Activated CD4-positive, alpha-beta memory T cell treated with anti-CD3 and anti-CD28 coated beads for 36 hours (primary cell): ENCODE data around the gene KCND2. TPM values are rescaled to one million over a fixed set of nuclear protein-coding genes. Genes with fewer than 3 reads are reported as not detected.

Source experiments
- CTCF ChIA-PET: fragments of 350-600 bp; sonication (Branson Sonifier 250); formaldehyde crosslinking; loops from one replicate; lab custom pipeline; 2021; ENCODE audit warnings: antibody characterized with exemption, inconsistent platforms; lab: Charles Lee
- POLR2A ChIA-PET: fragments of 350-600 bp; sonication (Branson Sonifier 250); formaldehyde crosslinking; loops from one replicate; lab custom pipeline; 2021; ENCODE audit warnings: antibody characterized with exemption; lab: Charles Lee
- DNase-seq: peaks from one replicate; pipeline ENCODE4 v3.0.0-alpha.2; 2020
- H3K27ac Mint-ChIP-seq: one replicate; pipeline ENCODE4 v1.8.0; 2021; ENCODE audit warnings: mixed read lengths
- H3K27me3 Mint-ChIP-seq: one replicate; pipeline ENCODE4 v1.8.0; 2021; ENCODE audit warnings: mixed read lengths
- H3K36me3 Mint-ChIP-seq: one replicate; pipeline ENCODE4 v1.8.0; 2021; ENCODE audit warnings: mixed read lengths
- H3K4me1 Mint-ChIP-seq: one replicate; pipeline ENCODE4 v1.8.0; 2021; ENCODE audit warnings: low read depth, mixed read lengths
- H3K4me3 Mint-ChIP-seq: one replicate; pipeline ENCODE4 v1.8.0; 2021; ENCODE audit warnings: mild to moderate bottlenecking, mixed read lengths
- H3K9me3 Mint-ChIP-seq: one replicate; pipeline ENCODE4 v1.8.0; 2021; ENCODE audit warnings: mixed read lengths
- intact Hi-C: fragments of 100-400 bp; cut with micrococcal nuclease; formaldehyde crosslinking; loops from one replicate; pipeline ENCODE4 v1.15.1; 2023
- total RNA-seq, 2 experiments: library from RNA; stranded (reverse); gene quantifications; one replicate each; pipeline ENCODE4 v1.2.3, GENCODE V29; 2021

KCND2 gene
- total RNA-seq, 2 experiments from 2014 or later: not detected

GRCh38 chr7:120583899-120584586, 311.1 kb downstream of the KCND2 start:
- Mint-ChIP-seq H3K4me1 (no peaks in the 10 kb centered on the region), H3K27me3 (no peaks in the 10 kb centered on the region), H3K36me3 (no peaks in the 10 kb centered on the region), H3K4me3 (no peak overlapping the region), H3K27ac (no peak overlapping the region), H3K9me3 (peaks cover 2% of the 10 kb centered on the region)
- DNase-seq: no peak
- intact Hi-C loops: no loop called here
- POLR2A ChIA-PET: no interaction called here
- CTCF ChIA-PET: no interaction called here

GRCh38 chr7:120586571-120586970, 313.6 kb downstream of the KCND2 start:
- Mint-ChIP-seq H3K36me3 (no peaks in the 10 kb centered on the region), H3K27ac (no peak overlapping the region), H3K4me3 (no peak overlapping the region), H3K4me1 (no peaks in the 10 kb centered on the region), H3K9me3 (no peaks in the 10 kb centered on the region), H3K27me3 (no peaks in the 10 kb centered on the region)
- CTCF ChIA-PET: no interaction called here
- POLR2A ChIA-PET: no interaction called here
- intact Hi-C loops: no loop called here
- no peak for DNase-seq

GRCh38 chr7:120587243-120587642, 314.3 kb downstream of the KCND2 start:
- POLR2A ChIA-PET: no interaction called here
- Mint-ChIP-seq H3K4me1 (no peaks in the 10 kb centered on the region), H3K9me3 (no peaks in the 10 kb centered on the region), H3K27ac (no peak overlapping the region), H3K27me3 (no peaks in the 10 kb centered on the region), H3K36me3 (no peaks in the 10 kb centered on the region), H3K4me3 (no peak overlapping the region)
- intact Hi-C loops: no loop called here
- DNase-seq: no peak
- CTCF ChIA-PET: no interaction called here

- Mint-ChIP-seq H3K27me3 (no peaks in the 10 kb centered on the region), H3K4me3 (no peak overlapping the region), H3K36me3 (no peaks in the 10 kb centered on the region), H3K9me3 (no peaks in the 10 kb centered on the region), H3K27ac (no peak overlapping the region), H3K4me1 (no peaks in the 10 kb centered on the region)
- POLR2A ChIA-PET: no interaction called here
- CTCF ChIA-PET: no interaction called here
- intact Hi-C loops: no loop called here
- DNase-seq: no peak
These were observed 315.4 kb downstream of the KCND2 start for GRCh38 chr7:120588416-120588815.

GRCh38 chr7:120588862-120589261, 315.9 kb downstream of the KCND2 start:
- Mint-ChIP-seq H3K36me3 (no peaks in the 10 kb centered on the region), H3K4me3 (no peak overlapping the region), H3K9me3 (no peaks in the 10 kb centered on the region), H3K4me1 (no peaks in the 10 kb centered on the region), H3K27ac (no peak overlapping the region), H3K27me3 (no peaks in the 10 kb centered on the region)
- CTCF ChIA-PET: no interaction called here
- POLR2A ChIA-PET: no interaction called here
- no peak for DNase-seq
- intact Hi-C loops: no loop called here

GRCh38 chr7:120600607-120601006, 327.6 kb downstream of the KCND2 start:
- DNase-seq: no peak
- no peak overlapping the region for H3K27ac Mint-ChIP-seq
- CTCF ChIA-PET: no interaction called here
- no peaks in the 10 kb centered on the region for H3K27me3 Mint-ChIP-seq
- no peaks in the 10 kb centered on the region for H3K36me3 Mint-ChIP-seq
- intact Hi-C loops: no loop called here
- no peaks in the 10 kb centered on the region for H3K4me1 Mint-ChIP-seq
- H3K9me3 Mint-ChIP-seq: no peaks in the 10 kb centered on the region
- POLR2A ChIA-PET: no interaction called here
- no peak overlapping the region for H3K4me3 Mint-ChIP-seq

- CTCF ChIA-PET: no interaction called here
- no peak overlapping the region for H3K4me3 Mint-ChIP-seq
- no peaks in the 10 kb centered on the region for H3K27me3 Mint-ChIP-seq
- H3K27ac Mint-ChIP-seq: no peak overlapping the region
- POLR2A ChIA-PET: no interaction called here
- intact Hi-C loops: no loop called here
- H3K36me3 Mint-ChIP-seq: no peaks in the 10 kb centered on the region
- H3K9me3 Mint-ChIP-seq: peaks cover under 1% of the 10 kb centered on the region
- DNase-seq: no peak
- no peaks in the 10 kb centered on the region for H3K4me1 Mint-ChIP-seq
These were observed 330.4 kb downstream of the KCND2 start for GRCh38 chr7:120603366-120603765.

GRCh38 chr7:120609136-120609753, 336.3 kb downstream of the KCND2 start:
- H3K36me3 Mint-ChIP-seq: no peaks in the 10 kb centered on the region
- H3K4me1 Mint-ChIP-seq: no peaks in the 10 kb centered on the region
- POLR2A ChIA-PET: no interaction called here
- no peak overlapping the region for H3K27ac Mint-ChIP-seq
- CTCF ChIA-PET: no interaction called here
- intact Hi-C loops: no loop called here
- DNase-seq: no peak
- H3K9me3 Mint-ChIP-seq: peaks cover 5% of the 10 kb centered on the region
- no peaks in the 10 kb centered on the region for H3K27me3 Mint-ChIP-seq
- no peak overlapping the region for H3K4me3 Mint-ChIP-seq

GRCh38 chr7:120611975-120612374, 339.0 kb downstream of the KCND2 start:
- peaks cover 5% of the 10 kb centered on the region for H3K9me3 Mint-ChIP-seq
- no peaks in the 10 kb centered on the region for H3K4me1 Mint-ChIP-seq
- H3K27ac Mint-ChIP-seq: no peak overlapping the region
- intact Hi-C loops: no loop called here
- no peak overlapping the region for H3K4me3 Mint-ChIP-seq
- H3K36me3 Mint-ChIP-seq: no peaks in the 10 kb centered on the region
- CTCF ChIA-PET: no interaction called here
- POLR2A ChIA-PET: no interaction called here
- H3K27me3 Mint-ChIP-seq: no peaks in the 10 kb centered on the region
- no peak for DNase-seq

- ChIA-PET CTCF (no interaction called here), POLR2A (no interaction called here)
- no peaks in the 10 kb centered on the region for H3K36me3 Mint-ChIP-seq
These were observed 342.7 kb downstream of the KCND2 start for GRCh38 chr7:120615703-120616102.

GRCh38 chr7:120617275-120617674, 344.3 kb downstream of the KCND2 start:
- CTCF ChIA-PET: no interaction called here
- Mint-ChIP-seq H3K27me3 (no peaks in the 10 kb centered on the region), H3K4me3 (no peak overlapping the region), H3K36me3 (no peaks in the 10 kb centered on the region), H3K4me1 (no peaks in the 10 kb centered on the region), H3K27ac (no peak overlapping the region), H3K9me3 (no peaks in the 10 kb centered on the region)
- POLR2A ChIA-PET: no interaction called here
- DNase-seq: no peak
- intact Hi-C loops: no loop called here

More at GRCh38 chr7:120615703-120616102, 342.7 kb downstream of the KCND2 start:
- Mint-ChIP-seq H3K27me3 (no peaks in the 10 kb centered on the region), H3K27ac (no peak overlapping the region), H3K9me3 (peaks cover 2% of the 10 kb centered on the region), H3K4me3 (no peak overlapping the region), H3K4me1 (no peaks in the 10 kb centered on the region)
- intact Hi-C loops: no loop called here
- no peak for DNase-seq

GRCh38 chr7:120628251-120628650, 355.3 kb downstream of the KCND2 start:
- Mint-ChIP-seq H3K4me3 (no peak overlapping the region), H3K27ac (no peak overlapping the region), H3K4me1 (no peaks in the 10 kb centered on the region), H3K9me3 (no peaks in the 10 kb centered on the region), H3K27me3 (no peaks in the 10 kb centered on the region), H3K36me3 (no peaks in the 10 kb centered on the region)
- intact Hi-C loops: no loop called here
- no peak for DNase-seq
- POLR2A ChIA-PET: no interaction called here
- CTCF ChIA-PET: no interaction called here

GRCh38 chr7:120639884-120640283, 366.9 kb downstream of the KCND2 start:
- ChIA-PET CTCF (no interaction called here), POLR2A (no interaction called here)
- H3K27ac Mint-ChIP-seq: no peak overlapping the region
- H3K4me3 Mint-ChIP-seq: no peak overlapping the region
- H3K36me3 Mint-ChIP-seq: no peaks in the 10 kb centered on the region
- intact Hi-C loops: no loop called here
- no peaks in the 10 kb centered on the region for H3K4me1 Mint-ChIP-seq
- no peak for DNase-seq
- H3K27me3 Mint-ChIP-seq: no peaks in the 10 kb centered on the region
- H3K9me3 Mint-ChIP-seq: no peaks in the 10 kb centered on the region
